Renal pelvis (tissue), 4 donors: ENCODE measurements around the gene NEMP1. TPM values are rescaled to one million over a fixed set of nuclear protein-coding genes. Genes with fewer than 3 reads are reported as not detected.
"Not testable (repeated sequence)": the region's sequence is repeated elsewhere in the genome, so short reads cannot be mapped to it uniquely, and the experiment has no call there.

Experiments
- DNase-seq: peaks from one replicate; pipeline ENCODE4 v3.0.0-alpha.2; 2013
- polyA plus RNA-seq, 3 donors: library from polyadenylated mRNA; unstranded; fragments of 120-200 nt; gene quantifications; one replicate each; pipeline ENCODE4 v1.2.1, GENCODE V29; 2013; ENCODE audit not compliant: insufficient read length in 3 of 3

Gene NEMP1
- polyA plus RNA-seq, 3 donors = 22.1 to 35.0 (median 27.9) TPM

DNA sequence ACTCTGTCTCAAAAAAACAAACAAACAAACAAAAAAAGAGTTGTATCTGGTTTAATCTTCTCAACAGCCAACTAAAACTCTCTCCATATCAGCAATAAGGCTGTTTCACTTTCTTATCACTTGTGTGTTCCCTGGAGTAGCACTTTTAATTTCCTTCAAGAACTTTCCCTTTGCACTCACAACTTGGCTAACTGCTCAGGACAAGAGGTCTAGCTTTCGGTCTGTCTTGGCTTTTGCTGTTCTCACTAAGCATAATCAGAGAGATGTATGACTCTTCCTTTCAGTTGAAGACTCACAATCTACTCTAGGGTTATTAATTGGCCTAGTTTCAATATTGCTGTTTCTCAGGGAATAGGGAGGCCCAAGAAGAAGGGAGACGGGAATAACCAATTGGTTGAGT lies 12.3 kb downstream of the NEMP1 start:
- DNase-seq = no peak

DNA sequence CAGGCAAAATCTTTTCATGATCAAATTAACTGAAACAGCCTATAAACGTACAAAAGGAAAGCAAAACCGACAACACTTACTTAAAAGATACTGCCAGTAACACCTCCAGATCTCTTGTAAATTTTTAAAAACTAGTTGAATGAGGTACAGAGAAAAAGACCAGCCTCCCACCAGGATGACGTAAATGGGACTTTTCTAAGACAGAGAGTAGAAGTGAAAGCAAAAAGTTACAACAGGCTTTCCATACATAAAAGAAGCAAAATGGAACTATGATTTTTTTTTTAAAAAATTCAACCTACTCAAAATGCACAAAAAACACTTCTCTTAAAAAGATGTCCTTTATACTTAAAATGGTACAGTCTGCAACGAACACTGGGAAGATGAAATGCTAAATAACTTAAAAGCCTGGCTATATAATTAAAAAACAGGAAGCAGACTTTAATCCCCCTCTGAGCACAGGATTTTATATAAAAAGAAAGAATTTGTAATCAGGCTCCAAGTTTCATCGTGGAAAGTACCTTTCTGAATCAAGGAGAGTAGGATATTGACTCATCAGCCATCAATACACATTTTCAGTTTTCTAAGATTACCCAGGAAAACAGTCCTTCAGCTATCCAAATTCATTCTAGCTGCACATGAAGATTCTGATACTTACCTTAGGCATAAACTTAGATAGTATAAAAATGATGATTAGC lies 14.5 kb downstream of the NEMP1 start:
- DNase-seq = no peak

GRCh38 chr12:57058454-57058853 lies 20.1 kb downstream of the NEMP1 start:
- DNase-seq = no peak

DNA sequence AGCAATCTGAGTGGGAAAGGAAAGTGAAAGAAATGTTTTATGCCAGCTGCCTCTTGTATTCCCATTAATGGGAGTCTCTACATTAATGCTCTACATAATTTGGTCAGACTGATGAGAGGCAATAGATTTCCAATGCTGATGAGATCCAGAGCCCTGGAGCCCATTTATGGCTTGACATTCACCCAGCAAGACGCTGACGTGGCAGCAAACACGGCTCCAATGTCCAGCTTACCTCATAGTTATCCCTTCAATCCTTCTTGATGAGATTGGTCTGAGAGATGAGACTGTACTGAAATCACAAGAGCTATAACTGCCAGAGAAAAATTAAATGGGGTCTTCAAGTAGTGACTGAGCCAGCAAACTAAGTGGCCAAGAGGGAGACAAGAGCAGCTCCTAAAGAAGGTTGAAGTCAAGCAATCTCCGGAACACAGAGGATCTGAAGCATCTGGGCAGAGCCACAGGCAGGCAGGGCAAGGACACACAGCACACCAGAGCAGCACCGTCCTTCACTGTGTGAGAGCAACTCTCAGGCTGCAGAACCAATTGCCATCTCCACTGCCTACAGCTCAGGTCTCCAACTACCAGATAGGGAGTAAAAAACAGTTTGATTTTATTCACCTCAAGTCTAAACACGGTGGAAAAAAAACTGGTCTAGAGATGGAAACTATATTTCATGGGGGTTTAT lies 21.4 kb downstream of the NEMP1 start:
- DNase-seq = no peak

- no peak for DNase-seq
Measured at GRCh38 chr12:57055824-57056223, 22.8 kb downstream of the NEMP1 start.

GRCh38 chr12:57053901-57054300 lies 24.7 kb downstream of the NEMP1 start:
- not testable (repeated sequence) for DNase-seq

GRCh38 chr12:57053146-57053545 lies 25.4 kb downstream of the NEMP1 start:
- DNase-seq = not testable (repeated sequence)

DNA sequence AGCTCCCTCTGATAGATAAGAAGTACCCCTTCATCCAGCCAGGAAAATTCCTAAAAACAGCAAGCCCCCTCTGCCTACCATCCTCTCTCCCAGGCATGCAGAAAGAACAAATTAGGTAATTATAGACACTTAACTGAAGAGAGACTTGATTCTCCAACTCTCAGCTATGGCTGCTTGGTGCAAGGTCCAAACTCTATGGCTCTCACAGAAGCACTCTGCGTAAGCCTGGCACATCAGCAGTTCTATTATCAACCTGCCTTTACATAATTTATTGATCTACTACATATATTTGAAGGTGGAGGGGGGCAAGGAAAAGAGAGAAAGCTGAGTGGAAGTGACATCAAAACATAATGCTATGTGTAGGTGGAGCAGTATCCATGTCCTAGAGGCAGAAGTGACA lies 27.6 kb downstream of the NEMP1 start:
- no peak for DNase-seq

DNA sequence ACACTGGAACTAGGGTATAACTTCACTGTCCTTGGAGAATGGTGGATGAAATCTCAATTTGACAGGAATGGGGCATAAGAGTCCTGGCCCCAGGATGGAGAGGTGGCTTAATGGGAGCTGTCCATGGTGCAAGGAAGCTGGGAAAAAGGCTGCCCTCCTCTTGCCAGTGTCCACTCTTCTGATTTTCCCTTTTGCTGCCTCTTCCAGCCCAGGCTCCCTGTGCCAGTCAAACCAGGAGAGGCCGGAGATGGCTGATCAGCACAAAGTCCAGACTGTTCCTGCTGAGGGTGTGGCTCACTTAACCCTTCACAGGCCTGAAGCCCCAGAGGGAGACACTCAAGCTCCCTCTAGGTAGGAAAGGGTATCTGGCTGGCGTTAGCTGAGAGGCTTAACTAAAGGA lies 28.7 kb downstream of the NEMP1 start, which contains the start of gene MYO1A:
Gene MYO1A (minus strand): TSS at position 240 of the 400 bp plus-strand sequence. CDS start 1,806 bp downstream, outside the sequence.
- DNase-seq = peak; percentile 4

DNA sequence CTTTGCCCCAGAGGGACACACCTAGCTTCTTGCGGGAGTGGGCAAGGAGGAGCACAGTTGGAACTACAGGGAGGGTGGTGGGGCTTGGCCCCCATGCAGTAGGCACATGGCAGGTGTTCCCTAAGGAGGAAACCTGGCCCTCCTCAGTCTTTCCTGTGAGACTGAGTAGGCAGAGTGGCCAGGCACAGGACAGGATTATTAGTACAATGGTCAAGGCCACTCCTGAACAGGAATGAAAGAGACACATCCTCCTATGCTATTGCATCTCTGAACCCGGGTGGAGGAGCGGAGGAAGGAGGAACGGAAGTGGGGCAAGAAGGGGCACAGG lies 29.5 kb downstream of the NEMP1 start:
- no peak for DNase-seq

DNA sequence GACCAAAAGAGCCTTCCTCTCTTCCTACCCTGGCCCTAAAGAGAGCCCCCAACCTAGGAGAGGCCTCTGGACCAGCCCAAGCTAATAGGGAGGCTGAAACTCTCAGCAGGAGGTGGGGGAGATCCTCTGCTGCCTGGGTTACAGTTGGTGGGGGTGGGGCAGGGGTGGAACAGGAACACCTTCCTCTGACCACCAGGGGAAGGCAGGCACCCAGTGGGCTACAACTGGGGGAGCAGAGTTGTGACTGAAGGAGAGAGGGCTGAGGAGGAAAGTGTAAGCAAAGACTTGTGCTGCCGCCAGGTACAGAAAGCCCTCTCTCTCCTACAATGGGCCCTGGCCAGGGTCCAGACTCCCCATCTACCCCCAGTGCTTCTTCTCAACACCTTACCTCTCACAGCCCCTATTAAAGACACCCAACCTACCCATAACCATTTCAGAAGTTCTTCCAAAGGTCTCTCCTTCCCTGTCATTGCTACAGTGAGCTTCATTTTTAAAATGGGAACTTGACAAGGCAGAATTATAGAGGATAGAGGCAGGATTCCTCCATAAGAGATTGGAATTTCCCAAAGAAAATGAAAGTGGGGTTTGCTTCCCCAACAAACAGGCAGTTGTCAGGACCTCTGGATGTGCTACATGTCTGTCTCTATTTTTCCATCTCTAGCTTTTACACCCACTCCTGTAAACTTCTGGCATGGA lies 30.0 kb downstream of the NEMP1 start:
- no peak for DNase-seq

- DNase-seq = no peak
Measured at GRCh38 chr12:57047981-57048380, 30.6 kb downstream of the NEMP1 start.

- DNase-seq = no peak
Measured at GRCh38 chr12:57046947-57047890, 31.4 kb downstream of the NEMP1 start.

DNA sequence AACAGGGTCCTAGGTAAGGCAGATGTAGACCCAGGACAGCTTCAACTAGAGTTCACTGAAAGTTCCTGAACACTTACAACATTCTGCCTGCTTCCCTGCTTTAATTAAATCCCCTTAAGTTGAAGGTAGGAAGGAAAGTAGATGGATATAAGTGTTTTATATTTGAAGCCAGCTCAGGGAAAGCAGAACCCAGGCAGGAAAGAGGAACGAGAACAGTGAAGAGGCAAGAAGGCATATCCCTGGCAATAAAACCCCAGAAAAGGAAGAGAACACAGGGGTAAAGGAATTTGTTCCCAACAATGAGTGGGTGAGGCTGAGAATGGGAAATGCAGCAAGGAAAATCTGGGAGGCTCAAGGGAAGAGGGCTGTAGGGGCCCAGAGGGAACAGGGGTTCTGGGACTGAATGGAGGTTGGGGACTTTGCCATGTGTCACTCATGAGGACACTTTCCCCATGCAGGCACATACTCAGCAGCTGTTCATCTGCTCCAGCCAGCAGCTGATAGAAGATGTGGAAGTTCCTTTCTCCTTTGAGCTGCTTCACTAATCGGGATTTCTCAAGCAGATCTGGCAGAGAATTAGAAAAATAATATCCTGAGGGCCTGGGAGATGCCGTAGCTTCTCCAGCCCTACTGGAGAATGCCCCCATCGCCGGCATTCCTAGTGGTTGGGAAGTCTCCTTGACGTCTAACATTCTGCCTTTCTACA lies 32.4 kb downstream of the NEMP1 start:
- no peak for DNase-seq

DNA sequence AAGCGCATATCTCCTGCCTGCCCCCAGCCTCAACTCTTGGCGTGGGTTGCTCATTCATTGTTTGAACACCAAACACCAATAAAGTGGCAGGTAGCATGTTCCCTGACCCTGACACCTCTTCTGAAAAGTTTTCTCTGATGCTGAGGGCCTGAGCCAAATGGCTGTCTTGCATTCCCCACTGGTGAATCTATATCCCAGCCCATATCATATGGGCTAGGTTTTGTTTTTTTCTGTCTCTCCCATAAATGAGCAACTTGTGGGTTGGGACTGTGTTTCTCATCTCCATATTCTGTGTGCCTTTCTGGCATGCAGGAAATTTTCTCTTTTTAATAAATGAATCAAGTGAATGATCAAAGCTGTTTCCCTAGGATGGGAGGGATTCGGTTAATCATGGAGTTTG lies 33.7 kb downstream of the NEMP1 start:
- no peak for DNase-seq

DNA sequence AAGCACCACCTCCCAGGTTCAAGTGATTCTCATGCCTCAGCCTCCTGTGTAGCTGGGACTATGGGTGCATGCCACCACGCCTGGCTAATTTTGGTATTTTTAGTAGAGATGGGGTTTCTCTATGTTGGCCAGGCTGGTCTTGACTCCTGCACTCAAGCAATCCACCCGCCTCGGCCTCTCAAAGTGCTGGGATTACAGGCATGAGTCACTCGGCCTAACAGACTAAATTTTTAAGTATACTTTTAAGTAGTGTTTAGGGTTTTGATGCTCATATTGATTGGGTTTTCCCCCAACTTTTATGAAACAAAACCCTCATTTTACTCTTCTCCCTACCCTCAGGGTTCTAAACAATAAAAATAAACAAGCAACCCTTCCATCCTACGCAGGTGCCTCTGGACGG lies 34.1 kb downstream of the NEMP1 start:
- DNase-seq = no peak

- DNase-seq = no peak
Measured at GRCh38 chr12:57042695-57043094, 35.9 kb downstream of the NEMP1 start.

DNA sequence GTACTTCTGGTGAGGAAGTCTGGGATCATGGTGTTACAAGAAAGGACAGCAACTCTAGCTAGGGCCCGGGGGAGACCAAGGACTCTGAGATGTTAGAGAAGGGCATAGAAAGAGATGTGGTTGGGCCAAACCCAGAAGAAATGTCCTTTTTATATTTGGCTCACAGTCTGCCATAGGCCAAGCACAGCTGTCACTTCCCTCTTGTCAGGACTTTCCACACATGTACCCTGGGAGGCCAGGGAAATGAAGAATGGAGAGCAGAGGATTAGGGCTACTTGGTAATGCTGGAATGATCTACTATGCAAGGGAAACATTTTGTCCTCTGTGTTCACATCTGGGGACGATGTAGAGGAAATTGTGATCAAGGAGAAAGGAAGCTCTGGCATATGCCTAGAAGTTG lies 37.8 kb downstream of the NEMP1 start:
- DNase-seq = no peak

GRCh38 chr12:57040211-57040610 lies 38.4 kb downstream of the NEMP1 start:
- DNase-seq = no peak

DNA sequence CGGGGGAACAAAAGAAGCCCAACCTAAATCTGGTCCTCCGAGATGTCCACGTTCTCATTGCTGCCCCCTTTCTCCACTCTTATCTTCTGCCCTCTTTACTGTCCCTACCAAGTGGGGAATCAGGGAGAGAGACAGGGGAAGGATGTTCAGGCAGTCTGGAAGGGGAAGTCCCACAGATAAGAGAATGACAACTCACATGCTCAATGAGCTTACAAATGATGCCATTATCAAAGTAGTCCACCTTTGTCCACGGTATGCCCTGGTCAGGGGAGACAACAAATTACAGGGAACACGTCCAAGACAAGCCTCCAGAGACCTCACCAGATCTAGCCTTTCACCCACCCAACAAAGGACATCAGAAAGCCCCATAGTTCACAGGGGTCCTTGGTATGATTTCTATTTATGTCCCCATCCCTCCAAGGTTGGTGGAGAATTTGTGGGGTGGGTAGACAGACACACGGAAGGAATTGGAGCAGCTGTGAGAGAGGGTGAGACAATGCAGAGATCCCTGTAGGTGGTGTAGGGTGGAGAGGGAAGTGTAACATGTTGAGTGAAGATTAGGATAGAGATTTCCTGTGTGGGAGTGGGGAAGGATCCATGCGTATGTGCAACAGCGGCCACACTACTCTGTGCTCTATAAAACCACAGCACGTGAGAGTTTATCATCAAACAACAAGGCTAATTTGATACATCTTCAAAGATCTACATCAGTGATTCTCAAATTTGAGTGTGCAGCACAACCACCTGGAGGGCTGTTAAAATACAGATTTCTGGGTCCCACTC lies 39.4 kb downstream of the NEMP1 start:
- DNase-seq = no peak

GRCh38 chr12:57037264-57037663 lies 41.3 kb downstream of the NEMP1 start:
- DNase-seq = no peak
